Placental pericyte (primary cell): ENCODE measurements around the gene PEF1. TPM values are rescaled to one million over a fixed set of nuclear protein-coding genes. Genes with fewer than 3 reads are reported as not detected.

Source experiments
- total RNA-seq: library from RNA; depleted of rRNA; stranded (reverse); fragments of >200 nt; gene quantifications from 2 replicates; pipeline ENCODE4 v1.2.3, GENCODE V29; 2012

Gene PEF1, protein sequence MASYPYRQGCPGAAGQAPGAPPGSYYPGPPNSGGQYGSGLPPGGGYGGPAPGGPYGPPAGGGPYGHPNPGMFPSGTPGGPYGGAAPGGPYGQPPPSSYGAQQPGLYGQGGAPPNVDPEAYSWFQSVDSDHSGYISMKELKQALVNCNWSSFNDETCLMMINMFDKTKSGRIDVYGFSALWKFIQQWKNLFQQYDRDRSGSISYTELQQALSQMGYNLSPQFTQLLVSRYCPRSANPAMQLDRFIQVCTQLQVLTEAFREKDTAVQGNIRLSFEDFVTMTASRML
- 92.9 and 103 TPM in 2 replicates for total RNA-seq

DNA sequence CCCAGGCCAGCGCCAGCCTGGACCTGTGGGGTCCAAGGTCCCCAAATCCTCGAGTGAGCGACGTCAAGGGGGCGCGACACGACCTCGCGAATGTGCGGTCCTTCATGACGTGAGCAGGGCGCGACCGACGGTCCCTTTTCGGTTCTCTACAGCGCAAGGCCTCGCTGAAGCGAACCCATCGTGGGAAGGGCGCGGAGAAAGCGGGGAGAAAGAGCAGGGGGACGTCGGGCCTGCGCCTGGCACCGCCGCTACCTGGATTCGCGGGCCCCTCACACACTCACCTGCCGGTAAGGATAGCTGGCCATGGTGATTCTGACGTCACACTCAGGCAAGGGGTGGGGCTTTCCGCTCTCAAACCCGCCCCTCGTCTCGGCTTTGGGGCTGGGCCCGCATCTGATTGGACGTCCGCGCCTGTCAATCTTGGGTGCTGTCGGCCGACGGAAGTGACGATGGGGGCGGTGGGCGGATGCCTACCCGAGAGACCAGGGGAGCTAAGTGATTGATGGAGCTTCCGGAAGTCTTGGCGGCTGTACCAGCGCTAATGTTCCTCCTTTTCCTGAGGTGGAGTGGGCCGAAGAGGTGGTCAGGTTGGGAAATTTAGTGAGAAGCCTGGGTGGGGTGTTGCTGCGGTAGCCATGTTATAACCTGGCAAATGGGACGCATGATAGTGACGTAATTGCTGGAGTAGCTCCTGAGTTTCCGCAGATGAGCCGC lies at the start of gene PEF1:
Gene PEF1 (minus strand): TSS at position 317 of the 714 bp plus-strand sequence. CDS start 12 bp downstream, at position 305.

GRCh38 chr1:31617218-31617915 lies 27.3 kb downstream of the PEF1 start, which contains the start of gene HCRTR1:
Gene HCRTR1, plus strand, starts transcription at chr1:31617689. Its CDS starts 1,504 bp downstream, at chr1:31619193.

Other genes starting within 250 kb of the PEF1 start
- 17.7 and 46.4 TPM in 2 replicates for gene SERINC2, start 231.7 kb downstream of the PEF1 start, total RNA-seq
- gene TINAGL1, start 68.4 kb downstream of the PEF1 start, total RNA-seq = 13.5 and 65.9 TPM in 2 replicates
- not detected in 2 replicates for gene HCRTR1, start 27.2 kb downstream of the PEF1 start, total RNA-seq
- 101 and 309 TPM in 2 replicates for gene COL16A1, start 59.1 kb upstream of the PEF1 start, total RNA-seq
- gene ADGRB2, start 119.5 kb upstream of the PEF1 start, total RNA-seq = 14.0 and 15.5 TPM in 2 replicates
- gene SPOCD1, start 171.1 kb upstream of the PEF1 start, total RNA-seq = 56.7 and 148 TPM in 2 replicates